Neural progenitor cell (in vitro differentiated cells): ENCODE results near the gene SIRT7. TPM values are rescaled to one million over a fixed set of nuclear protein-coding genes. Genes with fewer than 3 reads are reported as not detected.
"Not testable (repeated sequence)": the region's sequence is repeated elsewhere in the genome, so short reads cannot be mapped to it uniquely, and the experiment has no call there.

Source experiments
- DNase-seq: peaks from one replicate; pipeline ENCODE4 v3.0.0-alpha.2; 2016; ENCODE audit warnings: low spot score
- H2AFZ ChIP-seq: fragments of 200-600 bp; sonication (generic); replicated peaks from 2 replicates; pipeline ENCODE4 v1.6.1; 2016; ENCODE audit warnings: antibody characterized with exemption
- H3F3A ChIP-seq: fragments of 200-600 bp; sonication (generic); 2 replicates; pipeline ENCODE4 v1.6.1; 2016; ENCODE audit warnings: antibody characterized with exemption, low read depth
- H3K27ac ChIP-seq: fragments of 200-600 bp; sonication (generic); 2 replicates; pipeline ENCODE4 v1.5.1; 2016; ENCODE audit warnings: mild to moderate bottlenecking
- H3K27me3 ChIP-seq: fragments of 200-600 bp; sonication (generic); 2 replicates; pipeline ENCODE4 v1.6.1; 2016; ENCODE audit warnings: mild to moderate bottlenecking, moderate library complexity
- H3K36me3 ChIP-seq: fragments of 200-600 bp; sonication (generic); 2 replicates; pipeline ENCODE4 v1.5.1; 2016
- H3K4me1 ChIP-seq: fragments of 200-600 bp; sonication (generic); 2 replicates; pipeline ENCODE4 v1.6.1; 2016; ENCODE audit warnings: mixed run types
- H3K4me2 ChIP-seq: fragments of 200-600 bp; sonication (generic); 2 replicates; pipeline ENCODE4 v1.6.1; 2016
- H3K4me3 ChIP-seq: fragments of 200-600 bp; sonication (generic); 2 replicates; pipeline ENCODE4 v1.5.1; 2016
- H3K79me2 ChIP-seq: fragments of 200-600 bp; sonication (generic); 2 replicates; pipeline ENCODE4 v1.6.1; 2016; ENCODE audit warnings: low read depth
- H3K9ac ChIP-seq: fragments of 200-600 bp; sonication (generic); 2 replicates; pipeline ENCODE4 v1.6.1; 2016
- H3K9me3 ChIP-seq: fragments of 200-600 bp; sonication (generic); 2 replicates; pipeline ENCODE4 v1.5.1; 2016; ENCODE audit warnings: low read depth
- H4K20me1 ChIP-seq: fragments of 200-600 bp; sonication (generic); 2 replicates; pipeline ENCODE4 v1.6.1; 2016; ENCODE audit warnings: low read depth
- H3K27ac Mint-ChIP-seq: 3 replicates; pipeline ENCODE4 v1.8.0; 2021; ENCODE audit warnings: mixed read lengths
- H3K27me3 Mint-ChIP-seq: 2 replicates; pipeline ENCODE4 v1.8.0; 2022; ENCODE audit warnings: low read depth, mild to moderate bottlenecking, inconsistent platforms, moderate library complexity, mixed read lengths; ENCODE audit not compliant: insufficient read depth
- H3K36me3 Mint-ChIP-seq: 3 replicates; pipeline ENCODE4 v1.8.0; 2021; ENCODE audit warnings: mixed read lengths
- H3K4me1 Mint-ChIP-seq: 3 replicates; pipeline ENCODE4 v1.8.0; 2021; ENCODE audit warnings: mixed read lengths
- H3K4me3 Mint-ChIP-seq: 3 replicates; pipeline ENCODE4 v1.8.0; 2021; ENCODE audit warnings: mild to moderate bottlenecking, moderate library complexity, mixed read lengths
- H3K9me3 Mint-ChIP-seq: 3 replicates; pipeline ENCODE4 v1.8.0; 2020; ENCODE audit warnings: mixed read lengths
- CTCF ChIP-seq: fragments of 200-600 bp; sonication (generic); IDR thresholded peaks from 2 replicates; pipeline ENCODE4 v1.5.1; 2017; ENCODE audit warnings: antibody characterized with exemption, mild to moderate bottlenecking
- EZH2 ChIP-seq: fragments of 200-600 bp; sonication (generic); IDR thresholded peaks from 2 replicates; pipeline ENCODE4 v1.6.1; 2017; ENCODE audit warnings: antibody characterized with exemption, mild to moderate bottlenecking, moderate library complexity
- EZH2phosphoT487 ChIP-seq: fragments of 200-600 bp; sonication (generic); IDR thresholded peaks from 2 replicates; pipeline ENCODE4 v1.6.1; 2017; ENCODE audit warnings: antibody characterized with exemption
- total RNA-seq: library from RNA; depleted of rRNA; stranded (reverse); fragments of >200 nt; gene quantifications from 2 replicates; pipeline ENCODE4 v1.2.3, GENCODE V29; 2015; ENCODE audit warnings: low replicate concordance

Gene SIRT7
- total RNA-seq, 1 donor from 2014 or later = 5.1 TPM

GRCh38 chr17:81955756-81956544 lies 38.0 kb upstream of the SIRT7 start:
- peaks cover 3% of the 10 kb centered on the region for H3K36me3 Mint-ChIP-seq
- Histone ChIP-seq H3K9me3 (no peaks in the 10 kb centered on the region), H3K4me3 (no peak overlapping the region), H4K20me1 (peaks cover 4% of the 10 kb centered on the region), H3F3A (peaks cover 6% of the 10 kb centered on the region), H3K36me3 (no peaks in the 10 kb centered on the region), H3K4me1 (no peaks in the 10 kb centered on the region), H3K27ac (no peak overlapping the region), H3K9ac (no peak overlapping the region), H2AFZ (no peak overlapping the region), H3K4me2 (no peak overlapping the region), H3K27me3 (peaks cover 55% of the 10 kb centered on the region), H3K79me2 (no peaks in the 10 kb centered on the region)
- H3K4me1 Mint-ChIP-seq = peaks cover 21% of the 10 kb centered on the region
- DNase-seq = no peak
- H3K27me3 Mint-ChIP-seq = peaks cover 20% of the 10 kb centered on the region
- TF ChIP-seq EZH2phosphoT487 (no peak), EZH2 (no peak), CTCF (no peak)
- H3K9me3 Mint-ChIP-seq = no peaks in the 10 kb centered on the region
- H3K4me3 Mint-ChIP-seq = no peak overlapping the region
- H3K27ac Mint-ChIP-seq = peak overlapping the region; percentile 93

- Histone ChIP-seq H3K4me1 (no peaks in the 10 kb centered on the region), H3K79me2 (no peaks in the 10 kb centered on the region), H3F3A (peaks cover under 1% of the 10 kb centered on the region), H3K4me3 (no peak overlapping the region), H3K27me3 (peaks cover 47% of the 10 kb centered on the region), H3K27ac (no peak overlapping the region), H3K4me2 (no peak overlapping the region), H3K36me3 (no peaks in the 10 kb centered on the region), H2AFZ (no peak overlapping the region), H3K9ac (no peak overlapping the region), H4K20me1 (no peaks in the 10 kb centered on the region), H3K9me3 (no peaks in the 10 kb centered on the region)
- H3K36me3 Mint-ChIP-seq = peaks cover 3% of the 10 kb centered on the region
- no peak overlapping the region for H3K4me3 Mint-ChIP-seq
- H3K27me3 Mint-ChIP-seq = peaks cover 18% of the 10 kb centered on the region
- DNase-seq = no peak
- TF ChIP-seq CTCF = no peak
- no peak for TF ChIP-seq EZH2
- no peak for TF ChIP-seq EZH2phosphoT487
- H3K4me1 Mint-ChIP-seq = peaks cover 21% of the 10 kb centered on the region
- H3K27ac Mint-ChIP-seq = peak overlapping the region; percentile 85
- no peaks in the 10 kb centered on the region for H3K9me3 Mint-ChIP-seq
These were observed 37.2 kb upstream of the SIRT7 start for GRCh38 chr17:81955058-81955681.

GRCh38 chr17:81954131-81955057 lies 36.4 kb upstream of the SIRT7 start:
- H3K9me3 ChIP-seq = no peaks in the 10 kb centered on the region
- no peak overlapping the region for H3K9ac ChIP-seq
- Mint-ChIP-seq H3K9me3 (no peaks in the 10 kb centered on the region), H3K36me3 (peaks cover 3% of the 10 kb centered on the region), H3K4me1 (peaks cover 21% of the 10 kb centered on the region), H3K27ac (peak overlapping the region; percentile 85), H3K27me3 (peaks cover 18% of the 10 kb centered on the region), H3K4me3 (no peak overlapping the region)
- TF ChIP-seq EZH2 = no peak
- TF ChIP-seq CTCF = no peak
- no peak for TF ChIP-seq EZH2phosphoT487
- H3K4me2 ChIP-seq = no peak overlapping the region
- peaks cover 40% of the 10 kb centered on the region for H3K27me3 ChIP-seq
- H4K20me1 ChIP-seq = no peaks in the 10 kb centered on the region
- H3F3A ChIP-seq = no peaks in the 10 kb centered on the region
- no peak overlapping the region for H2AFZ ChIP-seq
- no peak for DNase-seq
- H3K4me3 ChIP-seq = no peak overlapping the region
- no peak overlapping the region for H3K27ac ChIP-seq
- no peaks in the 10 kb centered on the region for H3K79me2 ChIP-seq
- H3K36me3 ChIP-seq = no peaks in the 10 kb centered on the region
- H3K4me1 ChIP-seq = no peaks in the 10 kb centered on the region

GRCh38 chr17:81953443-81953842 lies 35.5 kb upstream of the SIRT7 start:
- not testable (repeated sequence) for DNase-seq, H3K36me3 ChIP-seq, H3K4me2 ChIP-seq, H4K20me1 ChIP-seq, H3K27ac ChIP-seq, H3F3A ChIP-seq, H3K79me2 ChIP-seq, H3K9ac ChIP-seq, H3K4me3 ChIP-seq, H3K27ac Mint-ChIP-seq, H3K4me1 ChIP-seq, H3K36me3 Mint-ChIP-seq, H3K9me3 Mint-ChIP-seq, H2AFZ ChIP-seq, H3K9me3 ChIP-seq
- peak overlapping the region; percentile 41 for H3K4me3 Mint-ChIP-seq
- peaks cover 30% of the 10 kb centered on the region for H3K27me3 ChIP-seq
- peaks cover 11% of the 10 kb centered on the region for H3K27me3 Mint-ChIP-seq
- H3K4me1 Mint-ChIP-seq = peaks cover 14% of the 10 kb centered on the region
